ENCODE measurements around the gene TMEM132C. TPM values are rescaled to one million over a fixed set of nuclear protein-coding genes. Genes with fewer than 3 reads are reported as not detected.

The TMEM132C gene
- total RNA-seq, 1 experiment from 2014 or later: not detected

DNA sequence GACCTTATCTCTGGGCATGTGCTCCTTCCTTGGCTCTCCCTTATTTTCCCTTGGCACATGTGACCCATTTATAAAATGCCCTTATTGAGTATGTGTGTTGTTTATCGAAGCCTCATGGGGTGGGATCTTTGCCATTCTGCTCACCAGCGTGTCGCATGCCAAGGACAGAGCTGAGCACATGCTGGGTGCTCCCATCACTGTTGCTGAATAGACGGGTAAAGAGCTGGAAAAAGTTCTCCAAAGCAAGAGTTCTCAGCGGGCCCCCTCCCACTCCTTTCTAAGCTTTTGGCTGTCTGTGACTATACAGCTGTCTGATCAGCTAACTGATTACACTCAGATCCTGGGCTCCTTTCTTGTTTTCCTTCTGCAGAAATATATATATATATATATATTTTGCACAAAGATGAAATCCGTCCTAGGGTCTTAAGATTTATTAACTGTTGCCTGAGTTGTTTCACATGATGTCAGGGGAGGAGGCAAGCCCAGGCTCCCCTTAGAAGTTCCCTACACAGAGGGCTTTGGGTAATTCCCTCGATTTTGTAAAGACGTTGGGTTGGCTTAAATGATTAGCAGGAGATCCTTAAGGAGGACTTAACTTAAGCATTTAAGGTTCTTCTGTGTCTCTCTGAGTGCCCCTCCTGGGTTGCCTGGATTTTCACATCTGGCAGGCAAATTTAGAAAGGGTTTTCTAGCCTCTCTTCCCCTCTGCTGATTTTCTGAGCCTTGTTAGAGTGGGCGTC lies 71.6 kb downstream of the TMEM132C start:
- Mint-ChIP-seq H3K27me3 (ENCODE audit: low read depth) (peaks cover 6% of the 10 kb centered on the region), H3K27ac (no peak overlapping the region), H3K4me1 (no peaks in the 10 kb centered on the region), H3K9me3 (peaks cover 74% of the 10 kb centered on the region), H3K4me3 (no peak overlapping the region), H3K36me3 (peaks cover 52% of the 10 kb centered on the region)
- ATAC-seq: no peak
- ChIA-PET CTCF (no interaction called here), POLR2A (no interaction called here)
- TF ChIP-seq EMX1 (CRISPR knock-in tag; IDR thresholded peaks at IDR 0.05) (no peak), SMAD3 (CRISPR knock-in tag; IDR thresholded peaks at IDR 0.05; ENCODE audit: borderline replicate concordance) (no peak), ZNF232 (CRISPR knock-in tag; IDR thresholded peaks at IDR 0.05) (no peak), NFYB (CRISPR knock-in tag; conservative IDR thresholded peaks at IDR 0.05; ENCODE audit: low read depth) (no peak), CREM (CRISPR knock-in tag; IDR thresholded peaks at IDR 0.05) (no peak), JAZF1 (CRISPR knock-in tag; IDR thresholded peaks at IDR 0.05) (no peak), TCF7 (CRISPR knock-in tag; IDR thresholded peaks at IDR 0.05; ENCODE audit: low read depth) (no peak), ZNF263 (CRISPR knock-in tag; IDR thresholded peaks at IDR 0.05; ENCODE audit: low read depth) (no peak), E2F4 (CRISPR knock-in tag; IDR thresholded peaks at IDR 0.05; ENCODE audit: borderline replicate concordance, low read depth) (no peak)
- no peak for DNase-seq (ENCODE audit: low spot score)

DNA sequence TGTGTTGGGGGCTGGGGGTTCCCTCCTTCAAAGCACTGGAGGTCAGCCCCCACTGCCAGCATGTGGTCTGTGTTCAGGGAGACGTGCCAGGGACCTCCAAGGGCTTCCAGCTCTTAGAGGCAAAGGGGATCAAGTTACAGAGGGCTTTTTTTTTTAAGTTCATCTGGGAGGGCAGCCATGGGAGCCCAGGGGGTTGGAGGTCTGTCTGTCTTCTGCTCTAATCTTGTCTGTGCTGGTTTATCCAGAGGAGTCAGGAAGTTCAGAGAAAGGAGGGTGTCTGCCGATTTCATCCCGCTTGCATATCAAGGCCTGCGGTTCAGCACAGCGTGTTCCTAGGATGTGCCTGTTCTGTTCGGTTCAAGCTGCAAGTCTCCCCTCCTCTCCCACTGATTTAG lies 72.2 kb downstream of the TMEM132C start:
- H3K36me3 Mint-ChIP-seq: peaks cover 54% of the 10 kb centered on the region
- ATAC-seq (no peak), DNase-seq (ENCODE audit: low spot score) (no peak)
- peaks cover 76% of the 10 kb centered on the region for H3K9me3 Mint-ChIP-seq
- peaks cover 6% of the 10 kb centered on the region for H3K27me3 Mint-ChIP-seq (ENCODE audit: low read depth)
- H3K27ac Mint-ChIP-seq: no peak overlapping the region
- TF ChIP-seq, protein P1, sequence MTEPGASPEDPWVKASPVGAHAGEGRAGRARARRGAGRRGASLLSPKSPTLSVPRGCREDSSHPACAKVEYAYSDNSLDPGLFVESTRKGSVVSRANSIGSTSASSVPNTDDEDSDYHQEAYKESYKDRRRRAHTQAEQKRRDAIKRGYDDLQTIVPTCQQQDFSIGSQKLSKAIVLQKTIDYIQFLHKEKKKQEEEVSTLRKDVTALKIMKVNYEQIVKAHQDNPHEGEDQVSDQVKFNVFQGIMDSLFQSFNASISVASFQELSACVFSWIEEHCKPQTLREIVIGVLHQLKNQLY (CRISPR knock-in tag; IDR thresholded peaks at IDR 0.05): no peak
- TF ChIP-seq SMAD4 (CRISPR knock-in tag; IDR thresholded peaks at IDR 0.05): no peak
- TF ChIP-seq NFYB (CRISPR knock-in tag; conservative IDR thresholded peaks at IDR 0.05; ENCODE audit: low read depth): no peak
- TF ChIP-seq PRDM15 (CRISPR knock-in tag; IDR thresholded peaks at IDR 0.05): no peak
- no peak for TF ChIP-seq HMGA2 (CRISPR knock-in tag; IDR thresholded peaks at IDR 0.05)
- no peaks in the 10 kb centered on the region for H3K4me1 Mint-ChIP-seq
- no peak overlapping the region for H3K4me3 Mint-ChIP-seq
- POLR2A ChIA-PET: no interaction called here
- CTCF ChIA-PET: no interaction called here

GRCh38 chr12:128339631-128340030 lies 72.7 kb downstream of the TMEM132C start:
- ATAC-seq: no peak
- POLR2A ChIA-PET: no interaction called here
- CTCF ChIA-PET: no interaction called here

GRCh38 chr12:128353301-128353700 lies 86.3 kb downstream of the TMEM132C start:
- ATAC-seq (no peak), DNase-seq (ENCODE audit: low spot score) (no peak)
- Mint-ChIP-seq H3K36me3 (peaks cover 80% of the 10 kb centered on the region), H3K4me1 (no peaks in the 10 kb centered on the region), H3K9me3 (peaks cover 85% of the 10 kb centered on the region), H3K27ac (no peak overlapping the region), H3K27me3 (ENCODE audit: low read depth) (peaks cover 15% of the 10 kb centered on the region), H3K4me3 (no peak overlapping the region)
- ChIA-PET CTCF (no interaction called here), POLR2A (no interaction called here)
- no peak for TF ChIP-seq JAZF1 (CRISPR knock-in tag; IDR thresholded peaks at IDR 0.05)
- TF ChIP-seq CREM (CRISPR knock-in tag; IDR thresholded peaks at IDR 0.05): no peak
- TF ChIP-seq MXD4 (CRISPR knock-in tag; IDR thresholded peaks at IDR 0.05; ENCODE audit: borderline replicate concordance): no peak
- no peak for TF ChIP-seq SMAD3 (CRISPR knock-in tag; IDR thresholded peaks at IDR 0.05; ENCODE audit: borderline replicate concordance)
- no peak for TF ChIP-seq JUN (CRISPR knock-in tag; IDR thresholded peaks at IDR 0.05)
- no peak for TF ChIP-seq MYBL2 (CRISPR knock-in tag; IDR thresholded peaks at IDR 0.05)
- TF ChIP-seq, protein P2, sequence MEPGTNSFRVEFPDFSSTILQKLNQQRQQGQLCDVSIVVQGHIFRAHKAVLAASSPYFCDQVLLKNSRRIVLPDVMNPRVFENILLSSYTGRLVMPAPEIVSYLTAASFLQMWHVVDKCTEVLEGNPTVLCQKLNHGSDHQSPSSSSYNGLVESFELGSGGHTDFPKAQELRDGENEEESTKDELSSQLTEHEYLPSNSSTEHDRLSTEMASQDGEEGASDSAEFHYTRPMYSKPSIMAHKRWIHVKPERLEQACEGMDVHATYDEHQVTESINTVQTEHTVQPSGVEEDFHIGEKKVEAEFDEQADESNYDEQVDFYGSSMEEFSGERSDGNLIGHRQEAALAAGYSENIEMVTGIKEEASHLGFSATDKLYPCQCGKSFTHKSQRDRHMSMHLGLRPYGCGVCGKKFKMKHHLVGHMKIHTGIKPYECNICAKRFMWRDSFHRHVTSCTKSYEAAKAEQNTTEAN (CRISPR knock-in tag; IDR thresholded peaks at IDR 0.05): no peak
- TF ChIP-seq FOXP1 (CRISPR knock-in tag; IDR thresholded peaks at IDR 0.05; ENCODE audit: borderline replicate concordance): no peak
- TF ChIP-seq, protein P3, sequence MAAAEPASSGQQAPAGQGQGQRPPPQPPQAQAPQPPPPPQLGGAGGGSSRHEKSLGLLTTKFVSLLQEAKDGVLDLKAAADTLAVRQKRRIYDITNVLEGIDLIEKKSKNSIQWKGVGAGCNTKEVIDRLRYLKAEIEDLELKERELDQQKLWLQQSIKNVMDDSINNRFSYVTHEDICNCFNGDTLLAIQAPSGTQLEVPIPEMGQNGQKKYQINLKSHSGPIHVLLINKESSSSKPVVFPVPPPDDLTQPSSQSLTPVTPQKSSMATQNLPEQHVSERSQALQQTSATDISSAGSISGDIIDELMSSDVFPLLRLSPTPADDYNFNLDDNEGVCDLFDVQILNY (CRISPR knock-in tag; IDR thresholded peaks at IDR 0.05): no peak

More at GRCh38 chr12:128339631-128340030, 72.7 kb downstream of the TMEM132C start:
- H3K36me3 Mint-ChIP-seq: peaks cover 59% of the 10 kb centered on the region
- no peak for DNase-seq (ENCODE audit: low spot score)
- H3K27me3 Mint-ChIP-seq (ENCODE audit: low read depth): peaks cover 6% of the 10 kb centered on the region
- no peak overlapping the region for H3K4me3 Mint-ChIP-seq
- TF ChIP-seq, protein P4, sequence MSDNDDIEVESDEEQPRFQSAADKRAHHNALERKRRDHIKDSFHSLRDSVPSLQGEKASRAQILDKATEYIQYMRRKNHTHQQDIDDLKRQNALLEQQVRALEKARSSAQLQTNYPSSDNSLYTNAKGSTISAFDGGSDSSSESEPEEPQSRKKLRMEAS (CRISPR knock-in tag; IDR thresholded peaks at IDR 0.05): no peak
- peaks cover 81% of the 10 kb centered on the region for H3K9me3 Mint-ChIP-seq
- H3K4me1 Mint-ChIP-seq: no peaks in the 10 kb centered on the region
- no peak overlapping the region for H3K27ac Mint-ChIP-seq

All from WTC11 (cell line).